ENCODE results near the gene MBOAT7.
A peak's percentile ranks its signal among the peaks of the same experiment; 100 is the strongest.

MBOAT7 gene

GRCh38 chr19:54162241-54162805 is 27.1 kb downstream of the MBOAT7 start:
- DNase-seq (ENCODE audit: low read depth) = peak; percentile 63

GRCh38 chr19:54160854-54161253 is 28.5 kb downstream of the MBOAT7 start:
- DNase-seq (ENCODE audit: low read depth) = no peak

GRCh38 chr19:54160182-54160811 is 29.1 kb downstream of the MBOAT7 start:
- DNase-seq (ENCODE audit: low read depth) = no peak

GRCh38 chr19:54159352-54160181 is 29.8 kb downstream of the MBOAT7 start, which contains the start of gene LENG1:
TSS of gene LENG1 (minus strand) at chr19:54159721. CDS start at chr19:54159695, 26 bp downstream.
- peak; percentile 100 for DNase-seq (ENCODE audit: low read depth)

- DNase-seq (ENCODE audit: low read depth) = peak; percentile 10
Measured at GRCh38 chr19:54158812-54159351, 30.5 kb downstream of the MBOAT7 start.

- DNase-seq (ENCODE audit: low read depth) = no peak
Measured at GRCh38 chr19:54156953-54157352, 32.4 kb downstream of the MBOAT7 start.

- no peak for DNase-seq (ENCODE audit: low read depth)
Measured at GRCh38 chr19:54156490-54156889, 32.9 kb downstream of the MBOAT7 start.

GRCh38 chr19:54155694-54156093 is 33.7 kb downstream of the MBOAT7 start:
- DNase-seq (ENCODE audit: low read depth) = no peak

GRCh38 chr19:54154603-54155345 is 34.6 kb downstream of the MBOAT7 start:
- no peak for DNase-seq (ENCODE audit: low read depth)

- no peak for DNase-seq (ENCODE audit: low read depth)
Measured at GRCh38 chr19:54153731-54154326, 35.6 kb downstream of the MBOAT7 start.

- DNase-seq (ENCODE audit: low read depth) = no peak
Measured at GRCh38 chr19:54152878-54153524, 36.4 kb downstream of the MBOAT7 start.

- no peak for DNase-seq (ENCODE audit: low read depth)
Measured at GRCh38 chr19:54152267-54152666, 37.1 kb downstream of the MBOAT7 start.

- DNase-seq (ENCODE audit: low read depth) = no peak
Measured at GRCh38 chr19:54151362-54152035, 37.9 kb downstream of the MBOAT7 start.

- DNase-seq (ENCODE audit: low read depth) = no peak
Measured at GRCh38 chr19:54149021-54149812, 40.2 kb downstream of the MBOAT7 start.

GRCh38 chr19:54148158-54148557 is 41.2 kb downstream of the MBOAT7 start:
- DNase-seq (ENCODE audit: low read depth) = no peak

GRCh38 chr19:54147676-54148075 is 41.7 kb downstream of the MBOAT7 start:
- DNase-seq (ENCODE audit: low read depth) = no peak

GRCh38 chr19:54145541-54146158 is 43.7 kb downstream of the MBOAT7 start:
- no peak for DNase-seq (ENCODE audit: low read depth)

GRCh38 chr19:54142166-54142780 is 47.1 kb downstream of the MBOAT7 start:
- DNase-seq (ENCODE audit: low read depth) = no peak

- no peak for DNase-seq (ENCODE audit: low read depth)
Measured at GRCh38 chr19:54141356-54141755, 48.0 kb downstream of the MBOAT7 start.

Data from amniotic epithelial cell (primary cell).